Type B pancreatic cell (in vitro differentiated cells): ENCODE measurements around the gene RBM19. TPM values are rescaled to one million over a fixed set of nuclear protein-coding genes. Genes with fewer than 3 reads are reported as not detected.

Experiments
- DNase-seq: peaks from one replicate; pipeline ENCODE4 v3.0.0; 2021; ENCODE audit warnings: mixed read lengths; ENCODE audit not compliant: unreplicated experiment; ENCODE audit errors: extremely low spot score
- H3K27ac Mint-ChIP-seq: 2 replicates; pipeline ENCODE4 v1.8.0; 2021; ENCODE audit warnings: mild to moderate bottlenecking, mixed read lengths
- H3K27me3 Mint-ChIP-seq: 2 replicates; pipeline ENCODE4 v1.8.0; 2021; ENCODE audit warnings: mixed read lengths
- H3K36me3 Mint-ChIP-seq: 2 replicates; pipeline ENCODE4 v1.8.0; 2021; ENCODE audit warnings: mixed read lengths
- H3K4me1 Mint-ChIP-seq: one replicate; pipeline ENCODE4 v1.8.0; 2021; ENCODE audit warnings: mixed read lengths; ENCODE audit not compliant: unreplicated experiment
- H3K4me3 Mint-ChIP-seq: 2 replicates; pipeline ENCODE4 v1.8.0; 2021; ENCODE audit warnings: mild to moderate bottlenecking, mixed read lengths
- H3K9me3 Mint-ChIP-seq: 2 replicates; pipeline ENCODE4 v1.8.0; 2021; ENCODE audit warnings: mixed read lengths
- total RNA-seq: library from RNA; stranded (reverse); gene quantifications from 2 replicates; pipeline ENCODE4 v1.2.1, GENCODE V29; 2021; ENCODE audit warnings: low replicate concordance
- TF ChIP-seq, protein P1 (sequence below): fragments of 200-600 bp; sonication (generic); conservative IDR thresholded peaks from 2 replicates; pipeline ENCODE4 v1.5.0; 2021; ENCODE audit warnings: antibody characterized with exemption, mild to moderate bottlenecking

The RBM19 gene
- total RNA-seq, 1 donor from 2014 or later, result 37.8 TPM

GRCh38 chr12:113835896-113836295 lies 130.2 kb downstream of the RBM19 start:
- Mint-ChIP-seq H3K9me3 (no peaks in the 10 kb centered on the region), H3K4me1 (peaks cover 38% of the 10 kb centered on the region), H3K4me3 (no peak overlapping the region), H3K27ac (no peak overlapping the region), H3K27me3 (no peaks in the 10 kb centered on the region), H3K36me3 (no peaks in the 10 kb centered on the region)
- TF ChIP-seq, protein P1, sequence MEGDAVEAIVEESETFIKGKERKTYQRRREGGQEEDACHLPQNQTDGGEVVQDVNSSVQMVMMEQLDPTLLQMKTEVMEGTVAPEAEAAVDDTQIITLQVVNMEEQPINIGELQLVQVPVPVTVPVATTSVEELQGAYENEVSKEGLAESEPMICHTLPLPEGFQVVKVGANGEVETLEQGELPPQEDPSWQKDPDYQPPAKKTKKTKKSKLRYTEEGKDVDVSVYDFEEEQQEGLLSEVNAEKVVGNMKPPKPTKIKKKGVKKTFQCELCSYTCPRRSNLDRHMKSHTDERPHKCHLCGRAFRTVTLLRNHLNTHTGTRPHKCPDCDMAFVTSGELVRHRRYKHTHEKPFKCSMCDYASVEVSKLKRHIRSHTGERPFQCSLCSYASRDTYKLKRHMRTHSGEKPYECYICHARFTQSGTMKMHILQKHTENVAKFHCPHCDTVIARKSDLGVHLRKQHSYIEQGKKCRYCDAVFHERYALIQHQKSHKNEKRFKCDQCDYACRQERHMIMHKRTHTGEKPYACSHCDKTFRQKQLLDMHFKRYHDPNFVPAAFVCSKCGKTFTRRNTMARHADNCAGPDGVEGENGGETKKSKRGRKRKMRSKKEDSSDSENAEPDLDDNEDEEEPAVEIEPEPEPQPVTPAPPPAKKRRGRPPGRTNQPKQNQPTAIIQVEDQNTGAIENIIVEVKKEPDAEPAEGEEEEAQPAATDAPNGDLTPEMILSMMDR, result no peak
- DNase-seq, result no peak

- no peaks in the 10 kb centered on the region for H3K9me3 Mint-ChIP-seq
- no peak for DNase-seq
- H3K4me1 Mint-ChIP-seq, result peaks cover 37% of the 10 kb centered on the region
- no peaks in the 10 kb centered on the region for H3K27me3 Mint-ChIP-seq
- TF ChIP-seq, protein P1, result no peak
- H3K36me3 Mint-ChIP-seq, result no peaks in the 10 kb centered on the region
- no peak overlapping the region for H3K4me3 Mint-ChIP-seq
- H3K27ac Mint-ChIP-seq, result no peak overlapping the region
Observed at GRCh38 chr12:113835433-113835832, 130.7 kb downstream of the RBM19 start.

- H3K4me3 Mint-ChIP-seq, result no peak overlapping the region
Observed at GRCh38 chr12:113833422-113833821, 132.7 kb downstream of the RBM19 start.

GRCh38 chr12:113831476-113831875 lies 134.6 kb downstream of the RBM19 start:
- TF ChIP-seq, protein P1, result no peak
- H3K4me1 Mint-ChIP-seq, result peaks cover 29% of the 10 kb centered on the region
- no peaks in the 10 kb centered on the region for H3K27me3 Mint-ChIP-seq
- H3K4me3 Mint-ChIP-seq, result no peak overlapping the region
- no peak overlapping the region for H3K27ac Mint-ChIP-seq
- no peaks in the 10 kb centered on the region for H3K36me3 Mint-ChIP-seq
- H3K9me3 Mint-ChIP-seq, result no peaks in the 10 kb centered on the region
- DNase-seq, result no peak

More at GRCh38 chr12:113833422-113833821, 132.7 kb downstream of the RBM19 start:
- peaks cover 30% of the 10 kb centered on the region for H3K4me1 Mint-ChIP-seq
- TF ChIP-seq, protein P1, result no peak
- DNase-seq, result no peak
- no peaks in the 10 kb centered on the region for H3K36me3 Mint-ChIP-seq
- no peak overlapping the region for H3K27ac Mint-ChIP-seq
- H3K9me3 Mint-ChIP-seq, result no peaks in the 10 kb centered on the region
- no peaks in the 10 kb centered on the region for H3K27me3 Mint-ChIP-seq

DNA sequence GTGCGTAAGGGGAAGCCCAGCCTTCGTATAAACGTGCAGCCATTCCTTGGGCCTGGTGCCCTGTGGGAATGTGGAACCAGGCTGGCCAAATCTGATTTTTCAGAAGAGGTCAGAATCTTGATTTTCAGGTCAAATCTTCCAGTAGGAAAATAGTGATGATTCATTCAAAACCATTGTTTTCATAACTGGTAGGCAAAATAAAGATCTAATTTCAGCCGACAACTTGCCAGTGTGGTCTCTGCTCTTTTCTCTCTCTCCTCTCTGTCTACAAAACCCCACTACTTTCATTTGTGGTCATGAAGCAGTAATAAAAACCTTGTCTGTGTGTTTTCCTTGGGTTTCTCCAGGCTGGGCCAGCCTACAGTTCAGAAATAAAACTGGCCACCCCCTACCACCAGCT lies 135.1 kb downstream of the RBM19 start:
- Mint-ChIP-seq H3K4me1 (peaks cover 24% of the 10 kb centered on the region), H3K36me3 (no peaks in the 10 kb centered on the region), H3K4me3 (peak overlapping the region; percentile 51), H3K27ac (no peak overlapping the region), H3K9me3 (no peaks in the 10 kb centered on the region), H3K27me3 (no peaks in the 10 kb centered on the region)
- TF ChIP-seq, protein P1, result no peak
- no peak for DNase-seq

DNA sequence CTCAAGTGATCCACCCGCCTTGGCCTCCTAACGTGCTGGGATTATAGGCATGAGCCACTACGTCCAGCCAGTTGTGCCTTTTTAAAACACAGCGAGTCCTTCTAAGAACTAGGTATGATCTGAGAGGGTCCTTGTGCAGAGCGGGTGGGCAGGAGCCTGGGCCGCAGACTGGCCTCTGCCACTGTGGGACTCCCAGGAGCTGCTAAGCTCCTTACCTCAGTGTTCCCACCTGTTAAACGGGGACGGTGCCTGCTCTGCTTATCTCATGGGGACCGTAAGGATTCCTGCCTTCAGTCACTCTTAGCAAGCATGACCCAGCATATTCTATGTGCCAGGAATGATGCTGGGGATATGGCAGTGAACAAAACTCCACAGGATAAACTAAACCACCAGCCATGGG lies 136.9 kb downstream of the RBM19 start:
- H3K4me3 Mint-ChIP-seq, result no peak overlapping the region
- H3K36me3 Mint-ChIP-seq, result no peaks in the 10 kb centered on the region
- H3K27me3 Mint-ChIP-seq, result no peaks in the 10 kb centered on the region
- H3K9me3 Mint-ChIP-seq, result no peaks in the 10 kb centered on the region
- no peak for DNase-seq
- H3K4me1 Mint-ChIP-seq, result peaks cover 20% of the 10 kb centered on the region
- TF ChIP-seq, protein P1, result no peak
- no peak overlapping the region for H3K27ac Mint-ChIP-seq
